CD4-positive, alpha-beta T cell treated with Interleukin-4 for 1 hour (primary cell): Measurements from ENCODE around the gene ETF1.
"Not testable (repeated sequence)": the region's sequence is repeated elsewhere in the genome, so short reads cannot be mapped to it uniquely, and the experiment has no call there.

ENCODE experiments used
- DNase-seq, 2 donors: peaks; one replicate each; pipeline ENCODE4 v3.0.0-alpha.2; 2020 to 2022

ETF1 gene

DNA sequence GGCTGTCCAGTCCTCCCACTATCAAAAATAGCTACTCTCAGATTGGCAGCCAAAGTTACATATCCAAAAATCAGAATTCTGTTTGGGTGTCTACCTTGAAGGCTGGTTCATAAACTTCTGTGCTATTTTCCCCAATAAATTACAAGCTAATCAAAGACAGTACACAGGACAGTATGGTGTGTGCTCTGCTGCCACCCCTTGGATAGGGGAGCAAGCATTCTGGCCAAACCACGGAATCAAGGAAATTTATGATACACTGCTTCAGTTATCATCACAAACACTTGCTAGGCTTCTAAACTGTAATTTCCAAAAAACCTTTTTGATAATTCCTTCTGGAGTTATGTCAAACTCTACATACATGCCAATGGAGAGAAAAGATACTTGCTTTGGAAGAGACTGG is 15.9 kb downstream of the ETF1 start:
- DNase-seq = no peak

DNA sequence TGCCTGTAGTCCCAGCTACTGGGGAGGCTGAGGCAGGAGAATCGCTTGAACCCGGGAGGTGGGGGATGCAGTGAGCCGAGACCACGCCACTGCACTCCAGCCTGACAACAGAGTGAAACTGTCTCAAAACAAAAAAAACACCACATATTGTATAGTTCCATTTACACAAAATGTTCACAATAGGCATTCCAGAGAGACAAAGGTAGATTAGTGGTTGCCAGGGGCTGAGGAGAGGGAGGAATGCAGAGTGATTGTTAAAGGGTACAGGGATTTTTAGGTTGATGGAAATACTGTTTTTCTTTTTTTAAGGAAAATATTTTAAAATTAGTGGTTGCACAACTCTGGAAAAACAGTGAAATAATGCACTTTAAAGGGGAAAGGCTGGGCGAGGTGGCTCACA is 19.6 kb downstream of the ETF1 start:
- DNase-seq = no peak

DNA sequence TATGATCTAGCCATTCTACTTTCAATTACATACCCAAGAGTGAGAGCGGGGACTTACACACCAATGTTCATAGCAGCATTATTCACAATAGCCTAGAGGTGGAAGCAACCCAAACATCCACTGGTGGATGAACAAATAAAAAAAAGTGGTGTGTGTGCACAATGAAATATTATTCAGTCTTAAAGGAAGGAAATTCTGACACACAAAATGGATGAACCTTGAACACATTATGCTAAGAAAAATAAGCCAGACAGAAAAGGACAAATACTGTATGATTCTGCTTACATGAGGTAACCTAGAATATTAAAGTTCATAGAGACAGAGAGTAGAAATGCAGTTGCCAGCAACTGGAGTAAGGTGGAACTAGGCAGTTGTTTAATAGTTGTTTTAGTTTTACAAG is 22.1 kb downstream of the ETF1 start:
- DNase-seq = no peak

DNA sequence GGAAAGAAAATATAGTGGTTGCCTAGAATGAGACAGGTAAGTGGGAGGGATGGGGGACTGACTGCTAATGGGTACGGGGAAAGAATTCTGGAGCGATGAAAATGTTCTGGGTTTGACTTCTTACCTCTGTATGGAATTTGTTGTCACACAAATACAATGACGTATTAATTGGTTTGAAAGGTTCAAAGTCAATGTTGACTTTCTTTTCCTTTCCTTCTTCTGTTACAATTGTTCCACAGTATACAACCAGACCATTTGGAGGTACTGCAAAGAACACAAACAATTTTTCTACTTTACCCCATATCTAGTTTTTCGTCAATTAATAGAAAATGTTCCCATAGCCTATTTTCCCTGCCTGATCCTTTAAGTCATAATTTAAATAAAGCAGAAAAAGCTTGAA is 25.6 kb downstream of the ETF1 start:
- DNase-seq = no peak

DNA sequence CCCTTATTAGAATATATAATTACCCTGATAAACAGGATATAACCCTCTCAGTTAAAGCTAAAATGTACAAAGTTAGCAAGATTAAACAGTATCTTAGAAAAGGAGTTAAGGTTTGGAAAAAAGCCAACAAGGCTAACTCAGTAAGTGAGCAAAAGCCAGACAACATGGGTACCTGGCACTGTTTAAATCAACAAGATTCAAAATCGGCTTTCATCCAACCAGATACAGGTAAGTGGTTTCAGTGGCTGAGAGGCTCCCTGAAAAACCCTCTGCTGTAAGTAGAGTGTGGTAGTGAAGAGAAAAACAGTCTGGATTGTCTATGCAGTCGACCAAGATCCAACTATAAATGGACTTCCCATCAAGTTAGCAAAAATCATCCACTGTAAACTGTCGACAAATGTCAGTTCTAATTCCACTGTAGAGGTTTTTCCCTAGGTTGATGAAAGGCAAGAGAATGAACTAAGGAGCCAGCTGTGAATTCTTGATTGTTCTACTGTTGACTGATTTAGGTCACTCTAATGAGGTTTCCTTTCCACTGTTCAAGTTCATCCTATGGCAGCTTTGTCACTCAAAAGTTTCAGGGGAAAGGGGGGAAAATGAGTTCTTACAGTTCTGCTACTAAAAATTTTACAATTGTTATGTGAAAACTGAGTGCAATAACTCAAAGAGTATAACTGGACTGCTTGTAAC is 27.3 kb downstream of the ETF1 start:
- DNase-seq = no peak

DNA sequence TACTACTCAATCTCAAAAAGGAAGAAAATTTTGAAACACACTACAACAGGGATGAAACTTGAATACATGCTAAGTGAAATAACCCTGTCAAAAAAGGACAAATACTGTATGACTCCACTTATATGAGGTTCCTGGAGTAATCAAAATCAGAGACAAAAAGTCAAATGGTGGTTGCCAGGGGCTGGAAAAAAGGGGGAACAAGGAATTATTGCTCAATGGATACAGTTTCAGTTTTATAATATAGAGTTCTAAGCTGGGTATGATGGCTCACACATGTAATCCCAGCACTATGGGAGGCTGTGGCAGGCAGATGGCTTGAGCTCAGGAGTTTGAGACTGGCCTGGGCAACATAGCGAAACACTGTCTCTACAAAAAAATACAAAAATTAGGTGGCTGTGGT is 29.0 kb downstream of the ETF1 start:
- no peak for DNase-seq

DNA sequence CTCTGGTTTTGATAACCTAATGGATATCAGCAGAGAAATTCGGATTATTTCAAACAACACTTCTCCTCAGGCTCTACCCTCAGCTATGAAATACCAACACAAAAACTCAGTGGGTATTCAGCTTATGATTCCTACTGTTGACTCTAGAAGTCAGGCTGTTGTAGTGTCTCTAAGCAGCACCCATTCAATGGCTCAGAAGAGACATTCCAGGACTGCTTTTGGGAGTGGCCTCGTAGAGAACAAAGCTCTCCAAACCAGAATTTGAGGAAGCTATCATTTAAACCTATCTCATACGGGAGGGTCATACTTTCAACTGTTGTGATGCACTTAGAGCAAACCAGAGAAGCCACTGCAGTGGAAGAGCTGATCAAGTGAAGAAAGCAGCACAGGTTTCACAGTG is 34.1 kb downstream of the ETF1 start:
- no peak for DNase-seq

DNA sequence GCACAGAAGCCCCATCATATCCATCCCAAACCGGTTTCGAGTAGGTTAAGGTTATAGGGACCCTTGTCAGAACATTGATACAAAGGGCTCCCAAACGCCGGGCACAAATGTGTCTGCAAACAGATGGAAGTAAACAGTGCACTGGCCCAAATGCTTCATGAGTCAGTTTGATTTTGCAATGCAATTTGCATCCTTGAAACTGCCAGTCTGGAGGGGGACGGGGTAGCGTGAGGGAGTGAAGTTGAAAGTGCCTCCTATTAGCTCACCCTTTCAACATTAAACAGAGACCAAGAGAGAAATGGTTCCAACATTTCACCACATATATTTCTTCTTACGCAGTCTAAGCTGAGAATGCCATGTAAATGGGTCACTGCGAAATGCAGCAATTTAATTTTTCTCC is 35.6 kb downstream of the ETF1 start:
- DNase-seq = not testable (repeated sequence)

DNA sequence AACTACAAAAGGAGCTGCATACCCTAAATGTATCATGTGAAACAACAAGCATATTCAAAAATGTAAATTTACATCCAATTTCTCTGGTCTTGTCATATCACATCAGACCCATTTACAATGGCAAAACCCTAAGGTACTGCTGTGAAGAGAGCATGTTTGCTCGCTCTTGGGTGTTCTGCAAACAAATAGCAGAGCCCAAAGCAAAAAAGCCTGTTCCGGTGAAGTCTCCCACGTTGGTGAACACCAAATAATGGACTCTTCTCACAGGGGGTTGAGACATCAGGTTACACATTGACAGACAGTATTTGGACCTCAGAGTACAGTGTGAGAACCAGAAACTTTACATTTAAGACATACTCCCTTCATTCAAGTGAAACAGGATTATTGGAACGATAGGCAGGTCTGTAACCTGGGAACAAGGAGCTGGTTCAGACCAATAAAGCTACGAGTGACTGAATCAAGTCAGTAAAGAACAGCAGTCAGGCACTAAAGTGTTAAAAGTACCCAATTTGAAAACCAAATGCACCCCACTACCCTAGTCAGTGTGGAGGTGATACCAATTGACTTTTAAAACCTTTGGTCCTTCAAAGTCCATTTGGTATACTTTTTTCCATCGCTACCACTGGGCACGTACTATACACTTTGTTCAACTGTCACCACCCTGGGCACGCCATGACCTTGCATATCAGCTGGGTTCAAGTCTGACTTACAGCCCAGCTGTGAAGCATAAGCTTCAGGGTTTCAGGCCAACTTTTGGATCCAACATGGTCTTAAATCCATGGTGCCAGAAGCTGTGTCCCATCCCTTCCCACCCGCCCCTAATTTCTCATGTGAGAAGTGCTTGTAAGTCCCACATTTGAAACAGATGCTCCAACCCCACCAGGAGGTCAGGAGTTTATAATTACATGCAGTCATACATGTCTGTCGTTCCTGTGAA is 36.4 kb downstream of the ETF1 start:
- no peak for DNase-seq

DNA sequence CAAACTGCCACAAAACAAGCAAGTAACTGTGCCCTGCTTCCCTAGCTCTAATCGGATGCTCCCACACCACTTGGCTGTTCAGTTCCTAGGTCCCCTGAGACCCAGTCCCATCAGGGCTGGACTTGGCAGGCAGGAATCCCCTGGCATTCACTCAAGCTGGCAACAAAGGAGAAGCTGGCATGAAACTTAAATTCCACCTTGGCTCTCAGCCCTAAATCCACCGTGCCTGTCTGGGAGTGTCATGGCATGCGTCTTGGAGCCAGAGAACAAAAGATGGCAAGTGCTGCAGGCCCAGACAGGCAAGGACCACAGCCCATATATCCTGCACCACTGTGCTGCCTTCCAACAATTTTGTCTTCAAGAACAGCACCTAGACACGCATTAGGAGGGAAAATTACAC is 38.2 kb downstream of the ETF1 start:
- no peak for DNase-seq

DNA sequence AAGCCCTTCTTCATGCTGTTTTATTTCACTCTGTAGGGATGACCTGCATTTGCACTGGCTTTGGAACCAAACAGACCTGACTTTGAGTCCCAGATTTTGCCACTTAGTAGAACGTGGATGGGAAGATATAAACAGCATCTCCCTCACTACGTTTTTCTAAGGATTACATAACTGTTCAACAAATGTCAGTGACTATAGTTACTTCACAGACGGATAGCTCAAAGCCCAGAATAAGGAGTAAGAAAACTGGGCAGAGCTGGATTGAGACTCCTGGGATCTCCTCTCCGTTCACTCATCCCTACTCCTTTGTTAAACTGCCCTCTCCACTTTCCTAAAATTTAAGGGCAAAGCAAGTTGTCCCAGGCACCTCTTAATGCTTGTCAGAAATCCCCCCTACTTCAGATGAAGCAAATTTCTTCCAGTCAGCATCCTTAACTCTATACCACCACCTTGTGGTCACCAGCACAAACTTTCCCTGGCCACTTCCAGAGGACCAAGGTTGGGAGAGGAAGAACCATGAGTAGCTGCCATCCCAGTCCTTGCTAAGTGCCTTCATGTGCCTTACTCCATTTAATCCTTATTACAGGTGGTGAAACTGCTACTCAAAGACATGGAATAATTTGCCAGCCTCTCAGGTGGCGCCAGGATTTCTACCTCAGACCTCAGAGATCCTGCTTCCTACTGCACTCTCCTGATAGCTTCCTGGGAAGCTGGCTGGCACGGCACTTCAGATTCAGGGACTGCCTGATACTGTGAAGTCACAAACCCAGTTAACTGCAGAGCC is 39.4 kb downstream of the ETF1 start:
- DNase-seq = peak; percentile 48 to 71

DNA sequence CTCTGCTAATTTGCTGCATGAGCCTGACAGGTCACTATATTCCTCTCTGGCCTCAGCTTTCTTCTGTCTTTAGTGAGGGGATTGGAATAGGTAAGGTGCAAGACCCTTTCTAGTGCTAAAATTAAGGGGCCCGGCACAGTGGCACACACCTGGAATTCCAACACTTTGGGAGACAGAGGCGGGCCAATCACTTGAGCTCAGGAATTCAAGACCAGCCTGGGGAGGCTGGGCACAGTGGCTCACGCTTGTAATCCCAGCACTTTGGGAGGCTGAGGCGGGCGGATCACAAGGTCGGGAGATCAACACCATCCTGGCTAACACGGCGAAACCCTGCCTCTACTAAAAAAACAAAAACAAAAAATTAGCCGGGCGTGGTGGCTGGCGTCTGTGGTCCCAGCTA is 40.5 kb downstream of the ETF1 start:
- DNase-seq = no peak

DNA sequence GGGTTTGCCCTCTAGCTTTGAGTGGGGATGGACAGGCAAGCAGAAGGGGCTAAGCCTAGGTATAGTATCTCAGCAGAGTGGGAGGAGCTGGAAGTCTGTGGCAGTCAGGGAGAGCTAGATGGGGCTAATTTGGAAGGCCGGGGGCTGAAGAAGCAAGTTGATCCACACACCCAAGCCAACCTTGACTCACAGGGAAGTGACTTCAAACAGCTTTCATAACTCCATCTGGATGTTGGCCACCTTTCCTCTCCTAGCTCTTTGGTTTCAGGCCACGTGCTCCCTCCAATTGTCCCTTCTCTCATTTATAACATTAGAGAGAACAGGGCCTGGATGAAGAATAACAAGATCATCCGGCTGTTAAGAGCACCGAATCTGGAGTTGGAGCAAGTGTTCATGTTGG is 40.9 kb downstream of the ETF1 start:
- DNase-seq = no peak

DNA sequence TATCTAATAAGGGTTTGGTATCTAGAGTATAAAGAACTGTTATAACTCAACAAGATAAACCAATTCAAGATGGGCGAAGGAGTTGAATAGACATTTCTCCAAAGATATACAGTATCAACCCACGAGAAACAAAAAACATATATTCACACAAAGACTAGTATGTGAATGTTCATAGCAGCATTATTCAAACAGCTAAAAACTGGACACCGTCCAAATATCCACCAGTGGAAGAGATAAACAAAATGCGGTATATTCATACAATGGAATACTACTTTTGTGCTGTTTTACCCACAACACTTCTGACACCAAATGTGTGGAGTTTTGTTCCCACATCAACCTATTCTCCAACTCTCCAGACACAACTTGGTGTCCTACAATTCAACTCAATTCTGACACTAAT is 44.7 kb downstream of the ETF1 start:
- no peak for DNase-seq

DNA sequence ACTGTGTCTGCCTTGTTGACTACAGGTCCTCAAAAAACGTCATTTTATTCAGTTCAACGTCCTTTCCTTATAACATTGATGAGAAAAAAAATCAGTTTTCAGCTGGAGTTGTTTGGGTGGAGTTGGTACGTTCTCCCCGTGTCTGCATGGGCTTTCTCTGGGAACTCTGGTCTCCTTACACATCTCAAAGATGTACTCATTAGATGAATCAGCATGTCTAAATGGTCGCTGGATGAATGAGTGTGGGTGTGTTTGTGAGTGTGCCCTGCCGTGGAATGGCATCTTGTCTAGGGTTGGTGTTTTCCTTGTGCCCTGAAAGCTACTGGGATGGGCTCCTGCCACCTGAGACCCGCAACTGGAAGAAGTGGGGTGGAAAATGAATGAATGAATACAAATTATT is 47.7 kb downstream of the ETF1 start:
- DNase-seq = no peak

DNA sequence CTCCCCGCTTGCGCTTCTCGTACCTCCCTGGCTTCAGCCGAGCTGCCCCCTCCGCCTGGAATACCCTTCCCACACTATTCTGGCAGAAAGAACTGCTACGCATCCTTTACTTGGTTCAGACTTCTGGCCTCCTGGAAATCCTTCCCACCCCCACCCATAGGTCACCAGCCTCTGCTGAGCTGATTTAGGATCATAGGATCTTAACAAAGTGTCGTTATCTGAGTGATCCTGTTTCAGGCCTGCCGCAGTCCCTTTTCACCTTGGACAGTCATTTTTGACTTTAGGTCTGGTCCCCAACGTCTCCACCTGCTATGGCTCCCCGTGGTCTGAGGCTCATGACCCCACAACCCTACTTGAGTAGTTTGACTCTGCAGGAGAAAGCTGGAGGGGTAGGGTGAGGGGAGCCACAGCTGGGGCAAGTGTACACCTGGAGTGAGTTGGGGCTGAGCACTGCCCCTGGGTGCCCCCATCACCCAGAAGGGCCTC is 50.4 kb downstream of the ETF1 start:
- DNase-seq = no peak

DNA sequence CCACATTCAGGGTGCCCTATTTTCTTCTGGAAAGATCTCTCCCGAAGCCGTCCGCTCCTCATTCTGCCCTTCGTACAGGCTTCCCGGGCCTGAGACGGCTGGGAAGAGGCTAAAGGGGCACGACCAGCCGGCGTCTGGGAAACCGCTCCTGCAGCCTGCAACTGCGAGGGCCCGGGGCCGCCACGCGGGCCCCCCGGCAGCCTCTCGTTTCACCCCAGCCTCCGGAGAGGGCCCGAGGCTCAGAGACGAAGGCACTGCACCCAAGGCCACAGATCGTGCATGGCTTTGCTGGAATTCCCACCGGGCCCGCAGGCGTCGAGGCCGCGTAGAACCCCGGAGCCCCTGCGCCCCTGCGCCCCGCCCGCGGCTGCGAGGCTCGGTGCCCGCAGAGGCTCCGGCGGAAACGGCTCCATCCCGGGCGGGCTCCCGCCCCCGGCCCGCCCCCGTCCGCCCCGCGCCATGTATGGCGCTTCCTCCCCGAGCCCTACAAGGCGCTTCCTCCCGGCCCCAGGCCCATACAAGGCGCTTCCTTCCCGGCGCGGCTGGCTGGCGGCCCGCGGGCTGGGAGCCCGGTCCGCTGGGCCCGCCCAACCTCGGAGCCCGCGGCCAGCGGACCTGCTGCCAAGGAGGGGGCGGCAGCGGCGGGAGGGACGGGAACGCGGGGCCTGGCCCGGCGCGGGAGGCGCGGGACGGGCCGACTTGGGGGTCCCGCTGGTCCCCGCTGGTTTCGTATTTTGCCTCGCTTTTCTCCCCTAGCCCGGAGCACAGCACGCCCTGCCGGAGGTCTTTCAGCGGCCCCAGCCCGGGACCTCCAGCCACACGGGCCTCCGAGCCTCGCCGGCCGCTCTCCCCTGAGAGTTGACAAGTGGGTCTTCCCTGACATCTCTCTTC is 51.1 kb downstream of the ETF1 start:
- DNase-seq = peak; percentile 88 to 89

DNA sequence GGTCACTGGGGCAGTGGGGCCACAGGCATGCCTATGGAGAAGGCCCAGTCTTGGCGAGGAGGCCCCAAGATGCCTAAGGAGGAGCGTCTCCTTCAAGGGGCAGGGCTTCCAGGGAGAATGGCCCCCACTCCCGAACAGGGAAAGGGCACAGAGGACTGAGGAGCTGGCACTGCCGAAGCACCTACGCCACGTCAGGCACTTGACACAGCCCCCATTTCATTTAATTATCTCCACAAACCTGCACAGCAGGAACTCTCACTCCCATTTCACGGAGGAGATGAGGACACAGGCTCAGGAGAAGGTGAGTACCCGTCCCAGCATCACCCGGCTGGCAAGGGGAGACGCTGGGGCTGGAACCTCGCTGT is 51.8 kb downstream of the ETF1 start:
- DNase-seq = no peak

DNA sequence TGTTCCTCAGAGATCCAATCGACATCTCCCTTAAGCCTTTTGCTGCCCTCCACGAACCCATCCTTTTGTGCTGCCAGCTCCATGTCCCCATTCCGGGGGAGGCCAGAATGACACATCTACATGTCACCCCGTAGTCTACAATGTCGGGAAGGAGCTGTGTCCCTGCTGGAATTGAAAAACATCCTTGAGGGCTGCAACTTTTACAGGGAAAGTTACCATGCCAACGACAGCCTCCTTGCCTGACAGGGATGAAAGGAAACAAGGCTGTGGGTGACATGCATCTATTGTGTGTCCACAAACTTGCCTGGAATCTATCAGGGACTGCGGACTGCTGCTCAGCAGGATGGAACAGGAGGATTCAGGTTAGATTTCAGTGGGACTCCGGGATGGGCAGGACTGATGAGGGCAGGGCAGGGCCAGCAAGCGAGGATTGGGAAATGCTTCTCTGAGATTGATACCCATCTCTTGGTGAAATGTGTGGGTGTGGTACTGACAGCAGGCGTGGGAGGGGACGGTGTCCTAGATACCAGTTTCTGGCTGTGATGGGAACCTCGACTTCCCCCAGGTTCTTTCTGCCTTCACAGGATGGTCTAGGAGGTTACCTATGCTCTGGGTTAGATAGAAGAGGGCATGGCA is 52.3 kb downstream of the ETF1 start:
- no peak for DNase-seq

DNA sequence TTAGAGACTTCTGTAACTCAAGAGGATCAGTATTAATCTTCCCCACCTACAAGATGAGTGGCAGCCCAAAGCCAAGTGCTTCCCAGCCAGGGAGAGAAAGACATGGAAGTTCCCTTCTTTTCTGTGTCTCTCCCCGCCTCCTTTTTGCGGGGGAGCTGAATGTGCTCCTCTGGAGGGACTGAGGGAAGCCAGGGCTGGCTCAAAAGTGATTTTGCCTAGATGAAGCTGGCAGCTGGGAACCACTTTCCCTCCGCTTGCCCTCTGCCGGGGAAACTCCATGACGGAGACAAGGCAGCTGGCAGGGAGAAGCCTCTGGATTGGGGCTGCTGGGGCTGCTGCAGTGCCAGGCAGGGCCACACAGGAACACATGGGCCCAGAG is 53.4 kb downstream of the ETF1 start:
- DNase-seq = no peak

DNA sequence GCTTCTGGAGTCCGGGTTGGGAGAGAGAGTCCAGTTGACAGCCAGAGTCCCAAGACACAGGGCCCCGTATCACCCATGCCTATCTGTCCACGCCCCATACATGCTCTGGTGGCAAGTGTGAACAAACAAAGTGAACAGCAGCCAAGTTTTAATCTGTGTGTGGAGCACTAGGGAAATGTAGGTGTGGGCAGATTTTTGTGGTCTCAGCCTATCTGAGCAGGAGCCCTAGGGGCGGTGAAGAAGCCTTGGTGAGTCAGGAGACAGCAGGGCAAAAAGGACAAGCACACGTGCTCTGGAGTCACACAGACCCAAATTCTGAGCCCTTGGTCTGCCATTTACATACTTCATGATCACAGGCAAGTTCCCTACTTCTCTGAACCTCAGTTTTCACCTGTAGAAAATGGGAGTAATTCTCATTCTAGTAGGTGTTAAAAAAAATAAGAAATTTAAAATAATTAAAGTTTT is 54.5 kb downstream of the ETF1 start:
- DNase-seq = no peak

DNA sequence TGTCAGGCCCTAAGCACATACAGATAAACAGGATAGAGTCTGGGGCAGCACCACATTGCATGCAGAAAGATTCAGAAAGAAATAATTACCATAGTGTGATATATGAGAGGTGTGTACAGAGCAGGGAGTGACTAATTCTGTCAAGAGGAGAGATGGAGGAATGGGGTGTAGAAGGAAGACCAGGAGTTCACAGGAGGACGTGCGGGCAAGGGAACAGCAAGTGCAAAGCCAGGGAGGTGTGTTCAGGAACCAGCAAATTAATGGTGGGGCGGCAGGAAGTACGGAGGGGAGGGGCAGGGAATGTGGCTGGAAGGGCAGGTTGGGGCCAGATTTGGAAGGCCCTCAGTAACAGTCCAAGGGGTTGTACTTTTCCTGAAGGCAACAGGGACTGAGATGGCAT is 60.4 kb downstream of the ETF1 start:
- DNase-seq = no peak
